Stomach (tissue), 9 donors: ENCODE data around the gene MVB12A. TPM values are rescaled to one million over a fixed set of nuclear protein-coding genes. Genes with fewer than 3 reads are reported as not detected.

Source experiments
- DNase-seq, 2 donors: peaks; one replicate each; pipeline versions ENCODE4 v3.0.0 to v3.0.0-alpha.2; 2013 to 2019
- H3K27ac ChIP-seq, 5 donors: fragments of 200-600 bp in 4 of 5; sonication (generic) in 4 of 5; one replicate each; pipeline ENCODE4 v1.5.1; 2013 to 2019; ENCODE audit warnings: mild to moderate bottlenecking in 1 of 5, moderate library complexity in 1 of 5
- H3K27me3 ChIP-seq, 3 donors: fragments of 200-600 bp; sonication (generic); one replicate each; pipeline ENCODE4 v1.5.1; 2017 to 2019; ENCODE audit warnings: mixed run types in 1 of 3
- H3K36me3 ChIP-seq, 4 donors: fragments of 200-600 bp; sonication (generic); 1 replicate in 3 of 4; 2 replicates in 1 of 4; pipeline ENCODE4 v1.5.1; 2016 to 2019
- H3K4me1 ChIP-seq, 4 donors: fragments of 200-600 bp; sonication (generic); one replicate each; pipeline ENCODE4 v1.5.1; 2016 to 2019
- H3K4me3 ChIP-seq, 4 donors: fragments of 200-600 bp; sonication (generic) in 3 of 4; one replicate each; pipeline ENCODE4 v1.5.1; 2016 to 2019; ENCODE audit warnings: mild to moderate bottlenecking in 1 of 4
- H3K9me3 ChIP-seq, 4 donors: fragments of 200-600 bp; sonication (generic); one replicate each; pipeline ENCODE4 v1.5.1; 2016 to 2019
- EP300 ChIP-seq: sonication (generic); formaldehyde crosslinking; IDR thresholded peaks from one replicate; pipeline ENCODE4 v1.6.1; 2017; ENCODE audit warnings: antibody characterized with exemption
- POLR2A ChIP-seq, 4 donors: fragments of 450-650 bp; IDR thresholded peaks; one replicate each; pipeline ENCODE4 v1.6.1; 2016; ENCODE audit warnings: antibody characterized with exemption in 4 of 4, control low read depth in 2 of 4, mild to moderate bottlenecking in 1 of 4, moderate library complexity in 1 of 4
- POLR2AphosphoS5 ChIP-seq, 3 donors: sonication (generic); formaldehyde crosslinking; IDR thresholded peaks; one replicate each; pipeline ENCODE4 v1.6.1; 2016; ENCODE audit warnings: antibody characterized with exemption in 3 of 3
- WGBS, 5 donors: extraction: QIAGEN DNeasy Blood & Tissue Kit in 3 of 5; methylation state at CpG; one replicate each; pipeline versions ENCODE4 v1.1.5 to v1.1.7; 2013 to 2018; 5-methylcytosine and 5-hydroxymethylcytosine counted together
- intact Hi-C: fragments of 100-400 bp; cut with DNase I; formaldehyde crosslinking; loops from one replicate; pipeline ENCODE4 v1.15.1; 2023; ENCODE audit warnings: low total_unique reads
- polyA plus RNA-seq, 3 donors: library from polyadenylated mRNA; stranded (reverse); fragments of 200-250 nt; gene quantifications; one replicate each; pipeline ENCODE4 v1.2.3, GENCODE V29; 2013
- total RNA-seq, 5 donors: library from RNA; depleted of rRNA; stranded (reverse); fragments of >200 nt; gene quantifications; one replicate each; pipeline versions ENCODE4 v1.1.0 to v1.2.3, GENCODE V29; 2014 to 2016
- TF ChIP-seq, protein P1 (sequence below), 7 experiments: fragments of 450-650 bp in 4 of 7; fragments of 200-600 bp in 3 of 7; sonication (generic) in 3 of 7; IDR thresholded peaks; one replicate each; pipeline ENCODE4 v1.5.1; 2016 to 2019; ENCODE audit warnings: antibody characterized with exemption in 7 of 7, control low read depth in 2 of 7, mild to moderate bottlenecking in 1 of 7
- donor health status: healthy with polysubstance abuse.
- donor health status: Bipolar disorder and iron deficiency.
- donor health status: healthy.

MVB12A gene
- total and polyA plus RNA-seq, 8 donors, result 9.9 to 76.3 (median 55.5) TPM

DNA sequence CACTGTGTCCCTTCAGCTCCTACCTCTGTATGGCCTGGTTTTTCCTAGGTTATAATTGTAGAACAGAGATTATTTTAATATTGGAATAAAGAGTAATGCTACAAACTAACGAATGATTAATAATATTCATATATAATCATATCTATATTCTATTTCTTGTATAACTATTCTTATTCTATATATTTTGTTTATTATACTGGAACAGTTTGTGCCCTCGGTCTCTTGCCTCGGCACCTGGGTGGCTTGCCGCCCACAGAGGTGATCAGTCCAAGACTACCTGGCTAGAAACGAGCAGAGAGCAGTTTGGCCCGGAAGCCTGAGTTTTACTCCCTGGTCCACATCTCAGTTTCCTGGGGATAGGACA is 46.6 kb downstream of the MVB12A start:
- no peaks in the 10 kb centered on the region for H3K36me3 ChIP-seq
- TF ChIP-seq POLR2AphosphoS5 (IDR thresholded peaks at IDR 0.05), result no peak
- TF ChIP-seq, protein P1, sequence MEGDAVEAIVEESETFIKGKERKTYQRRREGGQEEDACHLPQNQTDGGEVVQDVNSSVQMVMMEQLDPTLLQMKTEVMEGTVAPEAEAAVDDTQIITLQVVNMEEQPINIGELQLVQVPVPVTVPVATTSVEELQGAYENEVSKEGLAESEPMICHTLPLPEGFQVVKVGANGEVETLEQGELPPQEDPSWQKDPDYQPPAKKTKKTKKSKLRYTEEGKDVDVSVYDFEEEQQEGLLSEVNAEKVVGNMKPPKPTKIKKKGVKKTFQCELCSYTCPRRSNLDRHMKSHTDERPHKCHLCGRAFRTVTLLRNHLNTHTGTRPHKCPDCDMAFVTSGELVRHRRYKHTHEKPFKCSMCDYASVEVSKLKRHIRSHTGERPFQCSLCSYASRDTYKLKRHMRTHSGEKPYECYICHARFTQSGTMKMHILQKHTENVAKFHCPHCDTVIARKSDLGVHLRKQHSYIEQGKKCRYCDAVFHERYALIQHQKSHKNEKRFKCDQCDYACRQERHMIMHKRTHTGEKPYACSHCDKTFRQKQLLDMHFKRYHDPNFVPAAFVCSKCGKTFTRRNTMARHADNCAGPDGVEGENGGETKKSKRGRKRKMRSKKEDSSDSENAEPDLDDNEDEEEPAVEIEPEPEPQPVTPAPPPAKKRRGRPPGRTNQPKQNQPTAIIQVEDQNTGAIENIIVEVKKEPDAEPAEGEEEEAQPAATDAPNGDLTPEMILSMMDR (IDR thresholded peaks at IDR 0.05), result peak in 1 of 7 experiments; percentile 1
- peak overlapping the region in 1 of 5 donors; percentile 51 for H3K27ac ChIP-seq
- no peak overlapping the region for H3K4me3 ChIP-seq
- H3K9me3 ChIP-seq, result no peaks in the 10 kb centered on the region
- intact Hi-C loops, result no loop called here
- H3K4me1 ChIP-seq, result peaks cover 22 to 36% (median 31%) of the 10 kb centered on the region in 4 donors
- no peak for DNase-seq
- H3K27me3 ChIP-seq, result peaks cover 0 to 17% (median 0%) of the 10 kb centered on the region in 3 donors
- 32 to 50% (median 36%) methylated on average over 6 of the region's 6 CpGs for WGBS, 5 donors

DNA sequence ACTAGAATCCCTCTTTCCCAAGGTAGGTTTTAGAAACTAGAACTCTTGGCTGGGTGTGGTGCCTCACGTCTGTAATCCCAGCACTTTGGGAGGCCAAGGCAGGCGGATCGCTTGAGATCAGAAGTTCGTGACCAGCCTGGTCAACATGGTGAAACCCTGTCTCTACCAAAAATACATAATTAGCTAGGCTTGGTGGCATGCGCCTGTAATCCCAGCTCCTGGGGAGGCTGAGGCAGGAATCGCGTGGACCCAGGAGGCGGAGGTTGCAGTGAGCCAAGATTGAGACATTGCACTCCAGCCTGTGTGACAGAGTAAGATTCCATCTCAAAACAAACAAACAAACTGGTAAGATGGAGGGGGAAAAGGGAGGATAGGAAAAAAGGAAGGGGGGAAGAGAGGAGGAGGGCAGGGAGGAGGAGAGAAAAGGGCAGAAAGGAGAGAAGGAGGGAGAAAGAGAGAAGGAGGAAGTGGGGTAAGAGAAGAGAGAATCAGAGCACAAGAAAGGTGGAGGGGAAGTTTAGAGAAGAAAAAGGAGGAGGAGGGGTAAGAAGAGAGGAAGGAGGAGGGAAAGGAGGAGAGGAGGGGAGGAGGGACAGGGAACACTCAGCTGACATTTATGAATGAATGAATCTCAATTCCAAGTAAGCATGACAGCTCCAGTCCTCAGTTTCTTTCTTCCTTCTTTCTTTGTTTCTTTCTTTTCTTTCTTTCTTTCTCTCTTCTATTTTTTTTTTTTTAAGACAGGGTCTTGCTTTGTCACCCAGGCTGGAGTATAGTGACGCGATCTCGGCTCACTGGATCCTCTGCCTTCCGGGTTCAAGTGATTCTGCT is 47.8 kb downstream of the MVB12A start:
- no peak for DNase-seq
- peaks cover 0 to 5% (median 0%) of the 10 kb centered on the region in 3 donors for H3K27me3 ChIP-seq
- intact Hi-C loops, result no loop called here
- H3K9me3 ChIP-seq, result no peaks in the 10 kb centered on the region
- TF ChIP-seq EP300 (no peak), POLR2AphosphoS5 (IDR thresholded peaks at IDR 0.05) (no peak), POLR2A (IDR thresholded peaks at IDR 0.05) (no peak)
- TF ChIP-seq, protein P1 (IDR thresholded peaks at IDR 0.05), result no peak
- H3K27ac ChIP-seq, result peak overlapping the region in 4 of 5 donors; percentile 89 to 92 (median 90)
- no peaks in the 10 kb centered on the region for H3K36me3 ChIP-seq
- 62 to 76% (median 68%) methylated on average over 12 of the region's 12 CpGs for WGBS, 5 donors
- peak overlapping the region in 1 of 4 donors; percentile 78 for H3K4me3 ChIP-seq
- peaks cover 28 to 48% (median 37%) of the 10 kb centered on the region in 4 donors for H3K4me1 ChIP-seq

DNA sequence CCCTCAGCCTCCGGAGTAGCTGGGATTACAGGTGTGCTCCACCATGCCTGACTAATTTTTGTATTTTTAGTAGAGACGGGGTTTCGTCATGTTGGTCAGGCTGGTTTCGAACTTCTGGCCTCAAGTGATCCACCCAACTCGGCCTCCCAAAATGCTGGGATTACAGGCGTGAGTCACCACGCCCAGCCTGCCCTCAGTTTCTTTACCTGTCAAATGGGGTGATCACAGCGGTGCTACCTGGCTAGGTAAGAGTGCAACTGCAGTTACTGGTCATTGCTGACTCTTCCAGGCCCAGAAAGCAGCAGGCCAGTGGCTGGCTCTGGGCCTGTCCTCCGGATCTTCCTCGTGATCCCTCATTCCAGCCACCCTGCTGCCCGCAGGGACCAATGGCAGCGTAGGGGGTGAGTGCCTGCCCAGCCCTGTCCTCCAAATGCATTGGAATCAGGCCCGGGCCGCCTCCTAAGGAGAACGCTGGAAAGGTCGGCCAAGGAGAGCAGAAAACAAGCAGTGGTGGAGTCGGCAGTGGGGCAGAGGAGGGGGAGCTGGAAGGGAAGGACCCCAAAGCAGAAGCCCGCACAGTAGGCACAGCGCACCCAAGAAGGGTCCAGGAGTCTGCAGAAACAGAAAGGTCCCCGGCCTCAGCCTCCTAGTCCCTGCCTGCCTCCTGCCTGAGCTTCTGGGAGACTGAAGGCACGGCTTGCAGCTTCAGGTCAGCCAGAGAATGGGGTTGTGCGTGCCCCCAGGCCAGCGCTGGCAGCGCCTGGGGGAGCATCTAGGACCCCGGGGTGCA is 48.6 kb downstream of the MVB12A start:
- 43 to 54% (median 48%) methylated on average over 24 to 25 of the region's 25 CpGs for WGBS, 5 donors
- Histone ChIP-seq H3K27ac (peak overlapping the region; percentile 88 to 92 (median 89)), H3K4me3 (peak overlapping the region; percentile 70 to 93 (median 82)), H3K36me3 (no peaks in the 10 kb centered on the region), H3K9me3 (no peaks in the 10 kb centered on the region), H3K4me1 (peaks cover 28 to 56% (median 41%) of the 10 kb centered on the region in 4 donors), H3K27me3 (no peaks in the 10 kb centered on the region)
- intact Hi-C loops, result no loop called here
- peak; percentile 60 to 85 for DNase-seq
- TF ChIP-seq POLR2AphosphoS5 (IDR thresholded peaks at IDR 0.05), result peak in 2 of 3 donors; percentile 8 to 39
- TF ChIP-seq, protein P1 (IDR thresholded peaks at IDR 0.05), result no peak

DNA sequence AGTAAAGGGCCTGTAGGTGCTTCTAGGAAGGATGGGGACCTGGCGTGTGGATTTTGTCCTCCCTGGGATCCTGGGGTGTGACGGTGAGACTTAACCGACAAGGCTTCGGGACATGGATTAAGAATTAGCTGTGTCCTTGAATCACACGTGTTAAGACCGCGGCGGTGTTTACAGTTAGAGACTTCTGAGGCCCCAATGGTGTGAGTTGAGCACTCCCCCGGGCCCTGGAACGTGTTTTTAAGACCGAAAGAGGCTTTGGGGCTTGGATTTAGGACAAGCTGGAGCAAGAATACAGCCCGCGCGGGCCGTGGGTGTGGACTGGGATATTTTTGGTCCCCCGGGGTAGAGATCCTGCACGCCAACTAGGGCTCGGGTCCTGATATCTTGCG is 49.2 kb downstream of the MVB12A start:
- H3K4me3 ChIP-seq, result peak overlapping the region; percentile 70 to 93 (median 82)

More for the DNA sequence above, 49.2 kb downstream of the MVB12A start:
- peak overlapping the region; percentile 88 to 92 (median 89) for H3K27ac ChIP-seq
- no peaks in the 10 kb centered on the region for H3K36me3 ChIP-seq
- H3K27me3 ChIP-seq, result no peaks in the 10 kb centered on the region
- WGBS, 5 donors, result 3 to 8% (median 6%) methylated on average over 18 to 19 of the region's 19 CpGs
- H3K4me1 ChIP-seq, result peaks cover 28 to 61% (median 41%) of the 10 kb centered on the region in 4 donors
- H3K9me3 ChIP-seq, result no peaks in the 10 kb centered on the region
- intact Hi-C loops, result no loop called here
- DNase-seq, result no peak
- TF ChIP-seq POLR2A (IDR thresholded peaks at IDR 0.05) (no peak), POLR2AphosphoS5 (IDR thresholded peaks at IDR 0.05) (no peak), EP300 (no peak)
- TF ChIP-seq, protein P1 (IDR thresholded peaks at IDR 0.05), result no peak
